Nephron (organoid): ENCODE measurements around the gene LDB3.

Source experiments
- H3K27ac Mint-ChIP-seq, 3 experiments: 2 replicates each; pipeline ENCODE4 v1.8.0; 2020; ENCODE audit warnings: mixed read lengths in 3 of 3, mild to moderate bottlenecking in 2 of 3, moderate library complexity in 1 of 3
- H3K27me3 Mint-ChIP-seq: 2 replicates; pipeline ENCODE4 v1.8.0; 2021; ENCODE audit warnings: low read depth, mild to moderate bottlenecking, moderate library complexity, mixed read lengths
- H3K36me3 Mint-ChIP-seq: 2 replicates; pipeline ENCODE4 v1.8.0; 2020; ENCODE audit warnings: low read depth, mixed read lengths
- H3K4me1 Mint-ChIP-seq: 2 replicates; pipeline ENCODE4 v1.8.0; 2020; ENCODE audit warnings: mixed read lengths
- H3K4me3 Mint-ChIP-seq, 3 experiments: 2 replicates each; pipeline ENCODE4 v1.8.0; 2020; ENCODE audit warnings: mild to moderate bottlenecking in 3 of 3, mixed read lengths in 3 of 3, moderate library complexity in 2 of 3
- H3K9me3 Mint-ChIP-seq: 2 replicates; pipeline ENCODE4 v1.8.0; 2020; ENCODE audit warnings: mixed read lengths
- CTCF ChIP-seq, 3 experiments: fragments of 200-600 bp; sonication (generic); IDR thresholded peaks; one replicate each; pipeline ENCODE4 v1.5.0; 2021; ENCODE audit warnings: antibody characterized with exemption in 3 of 3; ENCODE audit not compliant: unreplicated experiment in 3 of 3

The LDB3 gene

DNA sequence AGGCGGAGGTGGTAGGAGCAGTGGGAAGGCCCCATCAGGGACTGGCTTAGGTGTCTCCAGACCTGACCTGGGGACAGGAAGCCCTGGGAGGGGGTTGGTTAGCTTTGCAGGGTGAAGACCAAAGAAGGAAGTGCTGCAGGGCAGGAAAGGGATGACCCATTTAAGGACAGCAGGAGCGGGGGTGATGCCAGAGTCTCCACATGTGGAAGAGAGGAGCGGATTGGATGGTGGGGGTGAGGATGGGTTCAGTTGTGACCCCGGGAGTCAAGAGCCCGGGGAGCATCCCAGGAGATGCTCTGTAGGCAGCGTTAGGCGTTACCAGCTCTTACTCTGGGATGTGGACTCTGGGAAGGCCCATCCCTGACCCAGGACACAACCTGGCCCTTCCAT, 3.1 kb upstream of the LDB3 start:
- H3K4me1 Mint-ChIP-seq = peaks cover 63% of the 10 kb centered on the region

DNA sequence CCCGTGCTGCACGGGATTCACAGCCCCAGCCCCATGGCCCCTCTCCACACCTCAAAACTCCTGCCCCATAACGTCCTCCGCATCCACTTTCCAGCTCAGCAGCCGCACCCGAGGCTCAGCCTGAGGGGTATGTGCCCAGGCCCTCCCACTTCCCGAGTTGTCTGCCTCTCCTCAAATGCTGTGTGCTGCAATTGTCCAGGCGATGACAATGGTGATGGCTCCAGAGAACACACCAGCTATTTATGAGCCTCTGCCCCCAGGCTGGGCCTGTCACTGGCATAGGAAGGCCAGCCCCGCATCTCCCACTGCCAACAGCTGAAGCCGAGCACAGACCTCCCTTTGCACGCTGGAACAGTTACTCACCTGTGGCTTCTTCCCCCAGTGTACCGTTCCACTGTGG, 2.4 kb upstream of the LDB3 start:
- H3K4me1 Mint-ChIP-seq = peaks cover 63% of the 10 kb centered on the region
- peak overlapping the region in 1 of 3 experiments; percentile 1 for H3K4me3 Mint-ChIP-seq
- no peaks in the 10 kb centered on the region for H3K36me3 Mint-ChIP-seq
- peaks cover 25% of the 10 kb centered on the region for H3K27me3 Mint-ChIP-seq
- no peaks in the 10 kb centered on the region for H3K9me3 Mint-ChIP-seq
- no peak for TF ChIP-seq CTCF (IDR thresholded peaks at IDR 0.05; ENCODE audit: unreplicated experiment in 3 of 3)
- peak overlapping the region in 2 of 3 experiments; percentile 34 to 61 for H3K27ac Mint-ChIP-seq

More for the DNA sequence above, 3.1 kb upstream of the LDB3 start:
- TF ChIP-seq CTCF (IDR thresholded peaks at IDR 0.05; ENCODE audit: unreplicated experiment in 3 of 3) = no peak
- Mint-ChIP-seq H3K36me3 (no peaks in the 10 kb centered on the region), H3K27ac (no peak overlapping the region), H3K4me3 (no peak overlapping the region), H3K9me3 (no peaks in the 10 kb centered on the region), H3K27me3 (peaks cover 29% of the 10 kb centered on the region)

GRCh38 chr10:86666538-86666937, 1.8 kb upstream of the LDB3 start:
- H3K9me3 Mint-ChIP-seq = no peaks in the 10 kb centered on the region
- H3K4me1 Mint-ChIP-seq = peaks cover 63% of the 10 kb centered on the region
- TF ChIP-seq CTCF (IDR thresholded peaks at IDR 0.05; ENCODE audit: unreplicated experiment in 3 of 3) = no peak
- peak overlapping the region in 1 of 3 experiments; percentile 61 for H3K27ac Mint-ChIP-seq
- H3K36me3 Mint-ChIP-seq = no peaks in the 10 kb centered on the region
- peaks cover 25% of the 10 kb centered on the region for H3K27me3 Mint-ChIP-seq
- peak overlapping the region in 1 of 3 experiments; percentile 1 for H3K4me3 Mint-ChIP-seq

GRCh38 chr10:86667421-86668181, 710 bp upstream of the LDB3 start:
- Mint-ChIP-seq H3K36me3 (no peaks in the 10 kb centered on the region), H3K9me3 (no peaks in the 10 kb centered on the region)
- TF ChIP-seq CTCF (IDR thresholded peaks at IDR 0.05; ENCODE audit: unreplicated experiment in 3 of 3) = no peak

GRCh38 chr10:86670290-86670811, 2.0 kb downstream of the LDB3 start:
- TF ChIP-seq CTCF (IDR thresholded peaks at IDR 0.05; ENCODE audit: unreplicated experiment in 3 of 3) = no peak
- Mint-ChIP-seq H3K27ac (no peak overlapping the region), H3K4me3 (peak overlapping the region; percentile 15 to 92 (median 67)), H3K27me3 (peaks cover 28% of the 10 kb centered on the region), H3K36me3 (no peaks in the 10 kb centered on the region), H3K4me1 (peaks cover 65% of the 10 kb centered on the region), H3K9me3 (no peaks in the 10 kb centered on the region)

More at GRCh38 chr10:86667421-86668181, 710 bp upstream of the LDB3 start:
- Mint-ChIP-seq H3K27ac (peak overlapping the region in 1 of 3 experiments; percentile 53), H3K4me1 (peaks cover 65% of the 10 kb centered on the region), H3K4me3 (peak overlapping the region in 2 of 3 experiments; percentile 83 to 92), H3K27me3 (peaks cover 27% of the 10 kb centered on the region)
